WTC11 (cell line): ENCODE measurements around the gene SNX10. TPM values are rescaled to one million over a fixed set of nuclear protein-coding genes. Genes with fewer than 3 reads are reported as not detected.
"Not testable (repeated sequence)": the region's sequence is repeated elsewhere in the genome, so short reads cannot be mapped to it uniquely, and the experiment has no call there.

ENCODE experiments used
- ATAC-seq: fragments of 200-7000 bp; cut with Tn5 transposase; 2 replicates; pipeline ENCODE4 v1.10.0; 2021; ENCODE audit warnings: mild to moderate bottlenecking, moderate library complexity
- CTCF ChIA-PET: fragments of 300-600 bp; sonication (Branson Sonifier 250); formaldehyde crosslinking; loops from one replicate; lab custom pipeline; 2021; ENCODE audit warnings: antibody characterized with exemption; lab: Charles Lee
- POLR2A ChIA-PET: fragments of 350-600 bp; sonication (Branson Sonifier 250); formaldehyde crosslinking; loops from one replicate; lab custom pipeline; 2021; ENCODE audit warnings: antibody characterized with exemption; lab: Charles Lee
- DNase-seq: peaks from one replicate; pipeline ENCODE4 v3.0.0; 2021; ENCODE audit warnings: low spot score
- H3K27ac Mint-ChIP-seq: 2 replicates; pipeline ENCODE4 v1.8.0; 2021; ENCODE audit warnings: mixed read lengths
- H3K27me3 Mint-ChIP-seq: 2 replicates; pipeline ENCODE4 v1.8.0; 2021; ENCODE audit warnings: low read depth, mild to moderate bottlenecking, moderate library complexity, mixed read lengths
- H3K36me3 Mint-ChIP-seq: 2 replicates; pipeline ENCODE4 v1.8.0; 2021; ENCODE audit warnings: mixed read lengths
- H3K4me1 Mint-ChIP-seq: 2 replicates; pipeline ENCODE4 v1.8.0; 2022; ENCODE audit warnings: mixed read lengths
- H3K4me3 Mint-ChIP-seq: 2 replicates; pipeline ENCODE4 v1.8.0; 2021; ENCODE audit warnings: mild to moderate bottlenecking, moderate library complexity, mixed read lengths
- H3K9me3 Mint-ChIP-seq: 2 replicates; pipeline ENCODE4 v1.8.0; 2021; ENCODE audit warnings: mixed read lengths
- CDX4 ChIP-seq: fragments of 250-450 bp; sonication (Bioruptor Pico); IDR thresholded peaks from 2 replicates; pipeline ENCODE4 v1.9.0; 2021; ENCODE audit warnings: moderate library complexity, mild to moderate bottlenecking, inconsistent platforms, borderline replicate concordance
- CTCF ChIP-seq: fragments of 200-600 bp; IDR thresholded peaks from 2 replicates; pipeline ENCODE4 v1.8.0; 2022; ENCODE audit warnings: antibody characterized with exemption
- FOXJ3 ChIP-seq: sonication (generic); formaldehyde crosslinking; IDR thresholded peaks from 2 replicates; pipeline ENCODE4 v1.9.0; 2021; ENCODE audit warnings: missing genetic modification reagents, mild to moderate bottlenecking, borderline replicate concordance
- GABPB1 ChIP-seq: sonication (generic); formaldehyde crosslinking; IDR thresholded peaks from 2 replicates; pipeline ENCODE4 v1.8.1; 2023; ENCODE audit warnings: mild to moderate bottlenecking, missing genetic modification reagents
- GTF2I ChIP-seq: fragments of 250-450 bp; sonication (Bioruptor Pico); conservative IDR thresholded peaks from 2 replicates; pipeline ENCODE4 v1.4.0; 2021; ENCODE audit warnings: mild to moderate bottlenecking
- IRF1 ChIP-seq: sonication (generic); formaldehyde crosslinking; IDR thresholded peaks from 2 replicates; pipeline ENCODE4 v1.8.0; 2023; ENCODE audit warnings: missing genetic modification reagents
- MYBL2 ChIP-seq: sonication (generic); formaldehyde crosslinking; IDR thresholded peaks from 2 replicates; pipeline ENCODE4 v1.8.1; 2023; ENCODE audit warnings: mild to moderate bottlenecking, moderate library complexity, missing genetic modification reagents
- NFE2L1 ChIP-seq: sonication (generic); formaldehyde crosslinking; IDR thresholded peaks from 2 replicates; pipeline ENCODE4 v1.8.1; 2023; ENCODE audit warnings: missing genetic modification reagents
- PREB ChIP-seq: sonication (generic); formaldehyde crosslinking; IDR thresholded peaks from 2 replicates; pipeline ENCODE4 v1.8.1; 2022; ENCODE audit warnings: mild to moderate bottlenecking, missing genetic modification reagents, moderate library complexity, borderline replicate concordance
- SMAD4 ChIP-seq: sonication (generic); formaldehyde crosslinking; IDR thresholded peaks from 2 replicates; pipeline ENCODE4 v1.8.0; 2022; ENCODE audit warnings: mild to moderate bottlenecking, missing genetic modification reagents
- STAT6 ChIP-seq: sonication (generic); formaldehyde crosslinking; conservative IDR thresholded peaks from 2 replicates; pipeline ENCODE4 v1.8.1; 2023; ENCODE audit warnings: mild to moderate bottlenecking, low read depth, missing genetic modification reagents, moderate library complexity
- ZNF425 ChIP-seq: fragments of 250-450 bp; sonication (Bioruptor Pico); conservative IDR thresholded peaks from 2 replicates; pipeline ENCODE4 v1.9.0; 2021; ENCODE audit warnings: mild to moderate bottlenecking
- total RNA-seq: library from RNA; stranded (reverse); gene quantifications from 3 replicates; pipeline ENCODE4 v1.2.3, GENCODE V29; 2021

The SNX10 gene
- total RNA-seq, 1 experiment from 2014 or later, result 10.8 TPM

GRCh38 chr7:26291699-26292538 lies at the start of gene SNX10 (continued):
- TF ChIP-seq CTCF (no peak), GTF2I (CRISPR knock-in tag) (no peak), IRF1 (CRISPR knock-in tag) (no peak), CDX4 (no peak), PREB (CRISPR knock-in tag) (no peak), GABPB1 (CRISPR knock-in tag) (no peak), ZNF425 (no peak)

GRCh38 chr7:26245150-26245549 lies 46.5 kb upstream of the SNX10 start:
- ChIA-PET POLR2A (no interaction called here), CTCF (interaction anchor here (1.4 kb wide), 1 partner anchor 10 kb away, joined by 6 read pairs; no protein-coding TSS in a partner anchor)
- no peak for TF ChIP-seq FOXJ3 (CRISPR knock-in tag)
- no peak for TF ChIP-seq STAT6 (CRISPR knock-in tag)
- TF ChIP-seq SMAD4 (CRISPR knock-in tag), result no peak
- Mint-ChIP-seq H3K27me3 (no peaks in the 10 kb centered on the region), H3K27ac (no peak overlapping the region), H3K4me1 (no peaks in the 10 kb centered on the region), H3K9me3 (no peaks in the 10 kb centered on the region), H3K4me3 (no peak overlapping the region), H3K36me3 (no peaks in the 10 kb centered on the region)
- no peak for DNase-seq
- no peak for ATAC-seq

GRCh38 chr7:26250239-26250638 lies 41.4 kb upstream of the SNX10 start:
- no peak overlapping the region for H3K4me3 Mint-ChIP-seq
- no peak overlapping the region for H3K27ac Mint-ChIP-seq
- ChIA-PET CTCF (no interaction called here), POLR2A (no interaction called here)
- ATAC-seq (no peak), DNase-seq (no peak)
- H3K4me1 Mint-ChIP-seq, result no peaks in the 10 kb centered on the region
- no peaks in the 10 kb centered on the region for H3K27me3 Mint-ChIP-seq
- H3K36me3 Mint-ChIP-seq, result no peaks in the 10 kb centered on the region
- H3K9me3 Mint-ChIP-seq, result no peaks in the 10 kb centered on the region
- TF ChIP-seq NFE2L1, result no peak
- TF ChIP-seq MYBL2 (CRISPR knock-in tag), result no peak

GRCh38 chr7:26261866-26262265 lies 29.8 kb upstream of the SNX10 start:
- H3K4me1 Mint-ChIP-seq, H3K27me3 Mint-ChIP-seq, ATAC-seq, CTCF ChIA-PET, DNase-seq, H3K4me3 Mint-ChIP-seq, POLR2A ChIA-PET, H3K27ac Mint-ChIP-seq: not testable (repeated sequence)
- Mint-ChIP-seq H3K36me3 (peaks cover 30% of the 10 kb centered on the region), H3K9me3 (peaks cover 35% of the 10 kb centered on the region)
